Stimulated activated CD4-positive, alpha-beta T cell treated with anti-CD3 and anti-CD28 coated beads, TNF-alpha, amount 100 ng/mL, for 4 hours (primary cell): ENCODE results near the gene TMEM87A.
A peak's percentile ranks its signal among the peaks of the same experiment; 100 is the strongest.

Experiments
- DNase-seq, 3 experiments: peaks; one replicate each; pipeline ENCODE4 v3.0.0-alpha.2; 2020; ENCODE audit warnings: low read depth in 3 of 3

TMEM87A gene

GRCh38 chr15:42207674-42208579 lies 65.3 kb downstream of the TMEM87A start, which contains the start of gene VPS39:
Gene VPS39 (minus strand): TSS chr15:42208304. CDS start chr15:42208153, 151 bp downstream.
- DNase-seq = peak; percentile 64 to 65 (median 65)

GRCh38 chr15:42206406-42206805 lies 66.8 kb downstream of the TMEM87A start:
- DNase-seq = no peak

- no peak for DNase-seq
Measured at GRCh38 chr15:42203891-42204290, 69.3 kb downstream of the TMEM87A start.

DNA sequence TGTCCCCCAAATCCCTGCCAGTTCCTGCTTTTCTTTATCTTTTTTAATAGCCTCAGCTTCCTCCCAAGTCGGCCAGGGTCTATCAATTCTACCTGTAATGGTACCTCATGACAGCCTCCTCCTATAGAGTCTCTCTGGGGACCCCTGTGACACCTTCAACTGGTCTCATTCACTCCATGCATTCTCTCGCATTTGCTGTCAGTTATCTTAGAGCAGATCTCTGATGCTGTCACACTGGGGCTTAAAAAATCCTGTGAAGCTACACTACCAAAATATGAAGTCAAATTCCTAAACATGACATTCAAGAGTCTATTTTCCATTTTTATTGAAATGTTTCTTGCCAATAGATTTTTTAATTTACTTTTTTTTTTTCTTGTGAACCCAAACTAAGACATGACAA lies 70.6 kb downstream of the TMEM87A start:
- DNase-seq = no peak

DNA sequence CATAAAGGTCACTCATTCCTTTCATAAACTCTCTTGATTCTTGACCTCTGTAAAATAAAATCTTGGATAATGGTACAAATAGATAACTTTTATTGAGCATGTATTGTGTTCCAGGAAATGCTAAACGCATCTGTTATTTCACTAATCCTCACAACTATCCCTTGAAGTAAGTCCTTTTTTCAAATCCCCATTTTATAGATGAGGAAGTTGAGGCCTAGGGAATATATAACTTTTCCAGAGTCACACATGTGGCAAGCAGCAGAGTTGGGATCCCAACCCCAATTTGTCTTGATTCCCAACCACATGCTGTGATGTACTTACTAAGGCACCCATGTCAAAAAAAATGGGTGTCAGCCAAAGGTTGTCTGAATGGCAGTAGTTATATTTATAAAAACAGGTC lies 71.4 kb downstream of the TMEM87A start:
- no peak for DNase-seq

- DNase-seq = no peak
Measured at GRCh38 chr15:42199126-42199525, 74.1 kb downstream of the TMEM87A start.

DNA sequence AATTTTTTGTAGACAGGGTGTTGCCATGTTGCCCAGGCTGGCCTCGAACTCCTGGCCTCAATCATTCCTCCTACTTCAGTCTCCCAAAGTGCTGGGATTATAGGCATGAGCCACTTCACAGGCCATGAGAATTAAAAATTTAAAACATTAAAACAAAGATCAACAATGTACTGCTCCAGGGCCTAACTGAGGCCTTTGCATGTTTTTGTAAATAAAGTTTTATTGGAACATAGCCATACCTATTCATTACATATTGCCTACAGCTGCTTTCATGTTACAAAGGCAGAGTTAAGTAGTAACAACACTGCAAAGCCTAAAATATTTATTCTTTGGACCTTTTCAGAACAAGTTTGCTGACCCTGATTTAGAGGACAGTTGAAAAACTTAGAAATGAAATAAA lies 74.7 kb downstream of the TMEM87A start:
- no peak for DNase-seq

DNA sequence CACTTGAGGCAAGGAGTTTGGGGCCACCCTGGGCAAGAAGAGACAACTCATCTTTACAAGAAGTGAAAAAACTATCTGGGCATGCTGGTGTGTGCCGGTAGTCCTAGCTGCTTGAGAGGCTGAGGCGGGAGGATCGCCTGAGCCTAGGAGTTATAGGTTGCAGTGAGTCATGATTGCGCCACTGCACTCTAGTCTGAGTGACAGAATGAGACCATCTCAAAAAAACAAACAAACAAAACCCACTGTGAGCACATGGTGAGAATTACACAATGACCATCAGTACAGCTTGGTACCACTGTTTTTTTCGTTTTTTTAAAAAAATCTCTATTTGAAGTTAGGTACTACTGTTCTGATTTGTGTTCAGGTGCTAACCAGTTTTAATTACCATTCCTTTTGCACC lies 78.7 kb downstream of the TMEM87A start:
- DNase-seq = no peak

DNA sequence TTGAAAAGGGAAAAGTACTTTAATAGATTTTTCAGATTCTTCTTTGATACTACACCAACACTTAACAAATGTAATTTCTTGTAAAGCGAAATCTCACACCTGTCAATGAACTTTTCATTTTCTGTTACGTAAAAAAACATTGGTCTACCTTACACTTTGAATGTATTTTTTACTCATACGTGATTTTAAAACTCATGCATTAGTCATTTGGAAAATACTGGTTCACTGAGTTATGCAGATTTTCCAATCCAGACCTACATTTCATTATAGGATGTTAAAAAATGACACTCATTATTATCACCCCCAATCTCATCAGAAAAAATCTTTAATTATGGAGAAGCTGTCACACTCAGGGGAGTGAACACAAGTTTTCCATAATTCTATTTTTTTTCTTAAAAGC lies 79.8 kb downstream of the TMEM87A start:
- DNase-seq = no peak

GRCh38 chr15:42191610-42192346 lies 81.5 kb downstream of the TMEM87A start:
- no peak for DNase-seq

DNA sequence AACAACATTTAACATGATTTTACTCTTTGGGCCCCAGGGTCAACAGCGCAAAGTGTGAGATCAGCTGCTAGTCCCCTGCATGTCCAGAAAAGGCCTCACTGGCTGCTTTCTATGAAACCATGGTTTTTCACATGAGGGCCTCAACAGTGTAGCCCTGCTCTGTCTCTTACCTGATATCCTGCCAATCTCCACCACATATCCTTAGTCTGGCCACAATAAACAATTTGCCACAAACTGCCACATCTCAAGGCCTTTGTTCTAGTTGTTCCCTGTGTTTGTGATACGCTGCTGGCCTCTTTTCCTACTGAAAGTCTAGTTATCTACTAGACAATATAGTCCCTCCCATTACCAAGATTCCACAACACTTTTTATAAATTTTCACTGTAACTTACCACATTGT lies 82.9 kb downstream of the TMEM87A start:
- no peak for DNase-seq

GRCh38 chr15:42185801-42186200 lies 87.4 kb downstream of the TMEM87A start:
- DNase-seq = no peak

- DNase-seq = no peak
Measured at GRCh38 chr15:42184736-42185135, 88.5 kb downstream of the TMEM87A start.

- no peak for DNase-seq
Measured at GRCh38 chr15:42184296-42184695, 88.9 kb downstream of the TMEM87A start.

GRCh38 chr15:42182961-42183360 lies 90.3 kb downstream of the TMEM87A start:
- DNase-seq = no peak

DNA sequence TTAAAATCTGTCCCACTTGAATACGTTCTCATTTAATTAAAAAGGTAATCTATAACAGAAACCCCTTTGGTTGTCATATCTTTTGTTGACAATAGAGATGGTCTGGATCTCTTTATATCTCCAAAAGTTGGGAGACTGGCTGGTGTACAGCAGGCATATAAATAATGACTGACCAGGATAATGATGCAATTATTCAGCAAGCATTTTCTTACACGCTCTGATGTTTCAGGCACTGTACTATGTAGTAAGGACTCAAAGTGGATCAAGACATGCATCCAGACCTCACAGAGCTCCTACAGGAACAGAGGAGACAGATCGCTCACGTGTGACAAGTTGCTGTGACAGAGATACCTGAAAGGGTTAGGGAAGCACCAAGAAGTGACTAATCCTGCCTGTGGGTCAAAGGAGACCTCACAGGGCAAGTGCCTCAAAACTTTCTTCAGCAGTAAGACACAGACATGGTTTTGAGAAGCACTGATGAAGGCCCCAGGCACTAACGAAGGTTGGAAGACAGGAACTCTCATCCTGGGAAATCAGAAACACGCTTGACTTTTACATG lies 90.8 kb downstream of the TMEM87A start:
- no peak for DNase-seq

- no peak for DNase-seq
Measured at GRCh38 chr15:42178056-42178455, 95.2 kb downstream of the TMEM87A start.

- DNase-seq = no peak
Measured at GRCh38 chr15:42175671-42176070, 97.6 kb downstream of the TMEM87A start.

DNA sequence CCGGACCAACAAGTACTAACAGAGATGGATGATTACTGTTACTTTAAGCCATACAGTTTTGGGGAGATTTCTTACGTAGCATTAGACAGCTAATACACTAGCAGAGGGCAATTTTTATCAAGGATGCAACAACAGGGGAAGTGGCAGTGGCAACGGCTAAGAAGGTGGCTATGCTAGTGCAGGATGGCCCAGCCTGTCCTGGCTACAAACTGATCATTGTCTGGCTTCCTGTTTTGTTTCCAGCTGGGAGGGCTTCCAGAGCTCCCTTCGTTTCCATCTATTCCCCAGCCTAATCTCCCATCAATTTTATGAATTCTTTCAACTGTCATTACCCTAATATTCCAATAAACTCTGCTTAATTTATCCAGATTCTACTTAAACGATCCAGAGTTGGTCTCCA lies 100.8 kb downstream of the TMEM87A start:
- no peak for DNase-seq

DNA sequence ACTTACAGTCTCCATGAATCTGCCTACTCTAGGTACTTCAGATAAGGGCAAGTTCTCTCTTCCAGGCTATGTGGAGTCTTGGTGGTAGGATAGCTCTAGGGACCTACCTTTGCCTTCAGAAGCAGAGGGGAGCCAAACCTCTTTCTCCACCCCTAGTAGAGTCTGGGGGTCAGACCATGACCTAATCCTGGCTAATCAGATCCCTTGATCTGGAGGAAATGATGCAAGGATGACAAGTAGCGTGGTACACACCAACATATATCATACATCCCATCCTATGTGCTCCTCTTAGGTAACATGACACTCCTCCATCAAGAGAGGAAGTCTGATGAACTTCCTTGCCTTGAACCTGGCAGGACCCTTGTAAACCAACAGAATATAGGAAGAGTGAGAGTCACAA lies 101.4 kb downstream of the TMEM87A start:
- no peak for DNase-seq

DNA sequence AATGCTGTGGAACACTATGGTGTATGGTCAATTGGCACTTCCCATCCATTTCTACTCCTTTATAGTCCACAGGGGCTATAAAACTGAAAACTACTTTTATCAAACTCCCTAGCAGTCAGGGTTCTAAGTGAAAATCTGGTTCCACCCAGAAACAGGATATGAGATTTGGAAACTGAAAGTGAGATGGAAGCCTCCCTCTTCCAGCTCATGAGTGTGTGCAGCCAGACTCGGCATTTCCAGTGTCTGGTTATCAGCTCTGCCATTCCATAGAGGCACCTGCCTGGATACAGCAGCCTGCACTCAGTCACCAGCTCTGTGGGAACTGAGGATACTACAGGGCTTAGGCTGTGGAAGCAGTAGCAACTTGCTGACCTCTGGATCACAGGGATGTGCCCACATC lies 102.1 kb downstream of the TMEM87A start:
- DNase-seq = no peak

GRCh38 chr15:42166225-42166940 lies 106.8 kb downstream of the TMEM87A start:
- no peak for DNase-seq
